Measurements from ENCODE around the gene GNG12. TPM values are rescaled to one million over a fixed set of nuclear protein-coding genes. Genes with fewer than 3 reads are reported as not detected.
"Not testable (repeated sequence)": the region's sequence is repeated elsewhere in the genome, so short reads cannot be mapped to it uniquely, and the experiment has no call there.

GNG12 gene
- total RNA-seq, 1 donor from 2014 or later, result 182 TPM

DNA sequence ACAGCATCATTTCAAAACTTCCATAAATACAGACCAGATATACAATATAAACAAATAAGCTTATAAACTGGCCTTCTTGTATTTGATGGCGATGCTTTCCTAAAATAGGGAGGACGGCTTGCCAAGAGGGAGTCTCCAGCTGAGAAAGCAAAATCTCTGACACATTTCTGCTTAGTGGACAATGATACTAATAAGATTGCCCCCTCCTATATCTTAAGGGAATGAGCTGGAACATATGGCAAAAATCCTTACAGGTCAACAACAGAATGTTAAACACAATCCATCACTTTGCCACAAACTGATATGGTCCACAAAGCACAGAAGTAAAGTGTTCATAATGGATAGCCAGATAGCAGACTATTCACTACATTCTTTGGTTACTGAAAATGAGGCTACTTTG is 155.3 kb downstream of the GNG12 start:
- DNase-seq, result no peak

DNA sequence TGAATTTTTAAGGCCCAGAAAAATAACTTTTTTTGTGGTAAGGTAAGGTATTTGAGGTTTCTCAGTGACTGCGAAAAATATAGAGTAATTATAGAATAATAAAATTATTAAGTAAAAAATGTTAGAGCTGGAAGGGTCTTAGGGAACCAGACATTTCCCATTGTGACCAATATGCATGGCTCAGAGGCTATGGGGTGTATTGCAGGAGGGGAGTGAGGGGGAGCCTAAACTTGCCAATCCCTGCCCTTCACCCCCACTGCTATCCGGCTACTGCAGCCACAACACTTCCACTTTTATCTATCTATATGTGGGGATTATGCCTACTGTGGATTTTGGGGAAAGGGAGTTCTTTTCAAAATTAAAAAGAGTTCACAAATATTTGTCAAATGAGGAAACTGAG is 155.9 kb downstream of the GNG12 start:
- no peak for DNase-seq

DNA sequence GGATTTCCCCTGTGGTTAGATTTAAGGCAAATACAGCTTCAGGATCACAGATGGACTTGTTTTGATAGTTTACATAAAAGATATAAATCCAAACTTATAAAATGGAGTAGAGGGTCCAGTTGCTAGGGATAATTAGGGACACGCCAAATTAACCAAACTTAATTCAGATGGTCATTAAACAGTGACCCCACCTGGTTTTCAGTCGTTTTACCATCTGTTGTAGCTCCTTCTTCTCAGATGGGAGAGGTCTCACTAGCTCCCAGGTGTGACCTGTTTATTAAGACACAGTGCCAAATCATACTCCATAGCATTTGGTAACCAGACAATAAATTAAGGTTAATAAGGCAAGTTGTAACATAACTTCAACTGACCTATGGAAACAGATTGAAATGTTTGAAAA is 156.3 kb downstream of the GNG12 start:
- DNase-seq, result no peak

DNA sequence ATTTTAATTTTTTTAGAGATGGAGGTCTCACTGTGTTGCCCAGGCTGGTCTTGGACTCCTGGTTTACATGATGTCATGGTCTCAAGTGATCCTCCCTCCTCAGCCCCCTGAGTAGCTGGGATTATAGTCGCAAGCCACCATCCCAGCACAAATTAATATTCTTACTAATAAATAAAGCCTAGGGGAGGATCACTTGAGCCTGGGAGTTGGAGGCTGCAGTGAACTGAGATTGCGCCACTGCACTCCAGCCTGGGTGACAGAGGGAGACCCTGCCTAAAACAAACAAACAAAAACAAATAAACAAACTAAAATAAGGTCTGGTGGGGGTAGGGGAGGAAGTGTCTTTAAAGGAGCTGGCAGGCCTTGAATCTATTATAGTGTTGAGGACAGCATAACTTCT is 157.0 kb downstream of the GNG12 start:
- DNase-seq, result no peak

DNA sequence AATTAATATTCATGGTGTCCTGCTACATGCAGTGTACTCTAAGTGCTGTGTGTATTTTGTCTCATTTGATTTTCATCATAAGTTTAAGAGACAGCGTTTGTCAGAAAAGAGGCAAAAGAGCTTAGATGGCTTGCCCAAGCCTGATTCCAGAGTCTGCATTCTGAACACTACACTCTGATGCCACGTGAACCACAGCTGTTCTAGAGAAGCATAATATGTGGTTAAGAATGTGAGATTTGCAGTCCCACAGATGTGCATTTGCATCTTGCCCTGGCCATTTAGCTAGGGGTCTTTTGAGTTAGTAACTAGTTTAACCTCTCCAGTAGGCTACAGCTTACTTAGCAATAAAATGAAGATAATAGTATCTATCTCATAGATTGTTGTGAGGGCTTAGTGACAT is 157.5 kb downstream of the GNG12 start:
- no peak for DNase-seq

DNA sequence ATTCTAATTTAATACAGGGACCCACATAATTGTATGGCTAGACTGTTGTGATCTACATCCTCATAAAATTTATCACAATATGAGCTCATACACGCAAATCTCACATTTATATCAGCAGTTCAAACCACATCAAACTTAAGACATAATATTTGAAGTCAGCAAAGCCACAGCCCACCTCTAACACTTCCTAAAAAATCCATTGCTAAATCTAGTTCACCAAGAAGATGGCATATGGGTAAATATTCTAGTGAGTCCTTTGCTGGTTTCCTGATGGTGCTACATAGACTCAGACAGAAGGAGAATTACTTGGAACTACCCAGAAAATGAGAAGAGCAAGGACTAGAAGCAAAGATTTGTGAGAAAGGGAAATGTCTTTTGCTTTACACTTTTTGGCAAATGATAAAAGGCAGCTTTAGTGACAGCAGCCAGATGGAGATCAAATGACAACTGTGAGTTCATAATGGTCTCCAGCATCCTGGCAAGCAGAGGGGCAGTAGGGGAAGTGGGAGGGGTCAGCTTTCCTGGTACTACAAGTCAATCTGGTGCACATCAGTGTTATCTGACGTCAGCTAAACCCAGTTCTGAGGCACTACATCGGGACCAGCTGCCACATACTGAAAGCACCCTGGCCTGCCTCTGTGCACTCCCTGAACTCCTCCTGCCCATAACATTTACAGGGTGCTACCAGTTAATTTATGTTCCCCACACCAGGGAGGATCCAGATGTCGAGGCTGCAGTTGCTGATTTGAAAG is 158.8 kb downstream of the GNG12 start:
- peak; percentile 90 for DNase-seq

DNA sequence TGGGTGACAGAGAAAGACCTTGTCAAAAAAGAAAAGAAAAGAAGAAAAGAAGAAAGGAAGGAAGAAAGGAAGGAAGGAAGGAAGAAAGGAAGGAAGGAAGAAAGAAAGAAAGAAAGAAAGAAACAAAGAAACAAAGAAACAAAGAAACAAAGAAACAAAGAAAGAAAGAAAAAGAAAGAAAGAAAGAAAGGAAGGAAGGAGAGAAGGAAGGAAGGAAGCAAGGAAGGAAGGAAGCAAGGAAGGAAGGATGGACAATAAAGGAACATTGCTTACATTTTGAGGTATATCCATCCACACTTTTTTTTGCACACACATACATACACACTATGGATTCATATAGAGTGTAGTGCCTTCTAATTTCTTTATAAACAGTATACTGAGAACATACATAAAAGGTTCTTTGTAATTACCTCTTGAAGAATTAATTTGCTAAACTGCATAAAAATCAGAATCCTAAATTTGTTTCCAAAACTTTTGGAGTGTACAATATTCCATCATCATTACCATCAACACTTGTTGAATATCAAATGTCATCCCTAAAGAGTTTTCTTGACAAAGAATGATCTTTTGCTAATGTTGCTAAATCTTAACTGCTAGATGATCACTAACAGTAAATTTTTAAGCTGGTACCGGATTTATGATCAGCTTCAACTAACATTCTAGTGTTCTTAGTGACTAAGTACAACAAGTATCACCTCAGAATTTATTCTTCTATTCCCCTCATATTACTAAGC is 159.6 kb downstream of the GNG12 start:
- DNase-seq, result no peak

DNA sequence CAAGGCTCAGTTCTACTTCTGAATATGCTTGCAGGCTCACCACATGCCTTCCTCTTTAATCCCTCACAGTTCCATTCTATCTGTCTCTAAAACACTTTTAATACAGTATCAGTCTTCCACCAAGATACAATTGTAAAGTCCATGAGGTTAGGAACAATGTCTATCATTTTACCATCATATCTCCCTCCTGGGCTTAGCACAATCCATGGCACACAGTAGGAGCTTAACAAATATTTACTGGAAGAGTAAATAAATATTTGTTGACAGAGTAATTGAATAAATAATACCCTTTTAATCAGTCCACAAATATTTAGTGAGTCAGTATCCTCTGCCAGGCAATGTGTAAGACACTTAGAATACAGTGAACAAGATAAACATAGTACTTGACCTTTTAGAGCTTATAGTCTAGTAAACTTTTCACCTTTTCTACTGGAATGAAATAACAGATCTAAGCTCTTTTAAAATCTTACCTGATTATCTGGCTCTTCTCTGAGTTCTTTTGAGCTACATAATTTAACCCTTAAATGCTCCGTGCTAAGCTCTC is 160.9 kb downstream of the GNG12 start:
- DNase-seq, result no peak

DNA sequence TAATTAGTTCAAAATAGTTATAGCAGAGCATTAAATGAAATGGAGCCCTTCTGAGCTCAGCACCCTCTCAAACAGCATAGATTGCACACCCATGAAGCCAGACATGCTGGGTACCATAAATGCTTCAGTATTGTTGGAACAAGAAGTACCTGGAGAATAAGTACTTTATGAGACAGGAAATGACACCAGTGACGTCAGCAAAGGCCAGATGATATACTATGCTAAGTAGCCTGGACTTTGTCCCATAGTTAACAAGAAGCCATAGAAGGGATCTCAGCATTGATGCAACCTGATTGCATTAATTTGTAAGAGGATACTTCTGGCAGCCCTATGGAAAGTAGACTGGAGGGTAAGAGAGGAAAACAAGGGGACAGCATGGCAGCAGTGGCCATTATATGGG is 164.6 kb downstream of the GNG12 start:
- no peak for DNase-seq

DNA sequence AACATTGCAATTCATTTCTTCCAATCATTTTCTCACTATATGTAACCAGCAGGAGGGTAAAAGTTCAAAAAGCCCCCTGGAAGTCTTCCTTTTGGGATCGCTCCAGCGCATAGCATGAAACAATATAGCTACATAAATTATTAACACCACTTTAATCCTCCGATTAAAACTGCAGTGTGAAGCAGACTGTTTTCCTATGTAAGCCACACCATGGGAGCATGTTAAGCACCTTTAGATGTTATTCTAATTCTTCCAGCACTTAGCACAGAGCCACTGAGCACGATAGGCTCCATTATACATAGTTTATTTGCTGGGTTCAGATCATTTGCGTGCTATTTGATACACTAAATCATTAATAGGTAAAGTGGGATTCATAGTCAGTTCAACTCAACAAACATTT is 166.6 kb downstream of the GNG12 start:
- DNase-seq, result no peak

DNA sequence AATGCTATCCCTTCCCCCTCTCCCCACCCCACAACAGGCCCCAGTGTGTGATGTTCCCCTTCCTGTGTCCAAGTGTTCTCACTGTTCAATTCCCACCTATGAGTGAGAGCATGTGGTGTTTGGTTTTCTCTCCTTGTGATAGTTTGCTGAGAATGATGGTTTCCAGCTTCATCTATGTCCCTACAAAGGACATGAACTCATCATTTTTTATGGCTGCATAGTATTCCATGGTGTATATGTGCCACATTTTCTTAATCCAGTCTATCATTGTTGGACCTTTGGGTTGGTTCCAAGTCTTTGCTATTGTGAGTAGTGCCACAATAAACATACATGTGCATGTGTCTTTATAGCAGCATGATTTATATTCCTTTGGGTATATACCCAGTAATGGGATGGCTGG is 168.0 kb downstream of the GNG12 start:
- DNase-seq, result not testable (repeated sequence)

DNA sequence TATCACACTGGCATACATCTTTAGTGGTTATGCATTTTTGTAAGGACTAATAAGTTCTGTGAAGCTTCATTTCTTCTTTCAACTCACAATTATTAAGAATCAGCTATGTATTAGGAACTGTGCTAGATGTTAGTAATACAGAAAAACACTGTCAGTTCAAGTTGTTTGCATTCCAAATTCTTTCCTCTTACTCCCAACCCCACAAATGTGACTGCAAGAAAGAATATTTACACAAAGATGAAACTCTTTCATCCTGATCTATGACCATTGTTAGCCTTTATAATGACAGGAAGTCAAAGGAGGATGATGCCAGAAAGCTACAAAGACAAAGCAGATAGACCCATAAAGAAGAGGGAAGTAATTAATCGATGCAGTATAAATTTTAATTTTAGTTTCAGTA is 169.2 kb downstream of the GNG12 start:
- peak; percentile 59 for DNase-seq

DNA sequence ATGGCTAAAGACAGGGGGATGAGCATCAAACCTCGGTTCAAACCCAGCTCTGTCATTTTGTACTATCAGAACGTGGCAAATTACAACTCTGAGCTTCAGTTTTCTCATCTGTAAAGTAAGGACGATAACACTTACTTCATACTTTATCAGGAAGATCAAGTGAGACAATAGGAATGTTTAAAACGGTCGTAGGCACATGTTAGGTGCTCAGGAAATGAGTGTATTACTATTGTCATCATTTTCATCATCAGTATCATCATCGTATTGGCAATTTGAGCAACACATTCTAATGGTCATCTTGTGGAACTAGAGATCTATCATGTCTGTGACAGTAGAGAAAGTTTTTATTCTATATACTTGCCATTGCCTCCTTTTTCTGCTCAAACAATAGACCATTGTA is 170.4 kb downstream of the GNG12 start:
- DNase-seq, result peak; percentile 28

DNA sequence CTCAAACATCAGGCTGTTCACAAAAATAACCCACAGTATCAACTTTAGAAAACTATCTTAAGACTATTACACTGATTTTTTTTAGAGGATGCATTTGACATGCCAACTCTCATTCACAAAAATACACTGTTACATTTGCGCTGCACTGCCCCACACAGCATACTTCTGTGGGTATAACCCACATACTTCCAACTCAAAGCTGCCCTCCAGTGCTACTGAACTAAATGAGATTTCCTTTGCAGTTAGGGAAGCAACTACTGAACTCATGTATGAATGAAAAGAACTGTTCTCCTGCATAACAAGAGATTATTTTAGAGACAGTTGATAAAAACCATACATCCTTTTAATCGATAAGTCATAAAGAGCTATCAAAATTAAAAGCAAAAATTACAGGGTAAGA is 174.0 kb downstream of the GNG12 start:
- DNase-seq, result no peak

DNA sequence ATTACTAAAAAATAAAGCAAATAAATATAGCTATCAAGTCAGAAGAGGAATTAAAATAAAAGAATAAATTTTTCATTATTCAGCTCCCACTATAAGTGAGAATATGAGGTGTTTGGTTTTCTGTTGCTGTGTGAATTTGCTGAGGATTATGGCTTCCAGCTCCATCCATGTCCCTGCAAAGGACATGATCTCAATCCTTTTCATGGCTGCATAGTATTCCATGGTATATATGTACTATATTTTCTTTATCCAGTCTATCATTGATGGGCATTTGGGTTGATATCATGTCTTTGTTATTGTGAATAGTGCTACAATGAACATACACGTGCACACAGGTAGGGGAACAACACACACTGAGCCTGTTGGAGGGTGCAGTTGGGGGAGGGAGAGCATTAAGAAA is 176.1 kb downstream of the GNG12 start:
- DNase-seq, result not testable (repeated sequence)

DNA sequence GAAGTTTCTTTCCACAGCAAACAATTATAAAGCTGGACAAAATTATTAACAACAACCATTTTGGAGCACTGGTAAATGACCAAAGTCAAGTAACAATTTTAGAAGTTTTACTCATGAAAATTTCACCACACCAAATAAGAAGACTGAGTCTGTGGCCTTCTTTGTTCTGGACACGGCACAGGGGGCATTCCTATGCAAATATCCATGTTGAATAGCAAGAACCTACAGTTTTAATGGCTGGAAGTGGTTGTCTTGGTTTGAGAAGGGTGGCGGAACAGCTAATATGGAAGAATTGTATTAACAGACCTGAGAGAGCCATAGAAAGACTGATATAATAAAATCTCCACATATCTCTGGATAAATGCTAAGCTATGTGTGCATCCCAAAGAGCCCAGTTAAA is 177.7 kb downstream of the GNG12 start:
- no peak for DNase-seq

DNA sequence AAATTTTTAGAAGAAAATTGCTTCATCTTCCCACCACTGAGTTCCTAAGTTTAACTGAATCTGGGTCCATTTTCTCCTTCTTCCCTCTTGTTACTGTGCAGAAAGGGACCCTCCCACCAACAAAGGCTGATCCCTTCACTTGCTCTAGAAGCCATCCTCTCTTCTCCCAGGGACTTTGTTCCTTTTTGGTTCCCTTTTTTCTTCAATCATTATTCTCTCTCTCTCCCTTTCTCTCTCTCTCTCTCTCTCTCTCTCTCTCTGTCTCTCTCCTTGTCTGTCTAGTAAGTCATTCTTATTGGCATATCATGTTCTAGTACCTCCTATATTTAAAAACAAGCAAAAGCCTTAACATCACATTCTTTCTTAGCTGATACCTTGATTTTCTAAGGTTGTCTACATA is 180.0 kb downstream of the GNG12 start:
- no peak for DNase-seq

DNA sequence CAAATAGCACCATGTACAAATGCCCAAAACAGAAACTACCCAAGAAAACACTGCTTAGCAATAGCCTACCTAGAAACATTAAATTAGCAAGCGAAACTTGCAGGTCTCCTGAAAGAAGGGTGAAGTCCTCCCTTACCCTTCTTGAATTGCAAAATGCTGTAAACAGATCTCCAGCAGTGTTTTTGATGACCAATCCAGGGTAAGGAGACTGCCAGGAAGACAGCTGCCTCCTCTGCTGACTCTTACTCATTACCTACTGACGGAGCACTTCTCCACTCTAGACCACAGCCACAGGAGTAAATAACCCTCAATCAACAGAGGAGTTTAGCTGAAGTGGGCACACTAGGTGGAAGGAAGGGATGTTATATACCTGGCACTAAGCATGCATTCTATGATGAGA is 180.5 kb downstream of the GNG12 start:
- DNase-seq, result peak; percentile 73

Other genes starting within 250 kb of the GNG12 start
- 27.2 and 34.9 TPM in 2 replicates for gene GADD45A, start 148.3 kb downstream of the GNG12 start, total RNA-seq
- 0.65 and 0.85 TPM in 2 replicates for gene DIRAS3, start 217.2 kb upstream of the GNG12 start, total RNA-seq